PC-3 (cell line): ENCODE measurements around the gene ZNF655.

Experiments used
- EZH2 ChIP-seq: fragments of 300-600 bp; sonication (generic); IDR thresholded peaks from one replicate; pipeline ENCODE4 v1.6.1; 2017; ENCODE audit warnings: antibody characterized with exemption, mild to moderate bottlenecking, low read length; ENCODE audit not compliant: unreplicated experiment
- EZH2phosphoT487 ChIP-seq: fragments of 300-600 bp; sonication (generic); IDR thresholded peaks from 2 replicates; pipeline ENCODE4 v1.6.1; 2018; ENCODE audit warnings: mild to moderate bottlenecking, antibody characterized with exemption, low read length, borderline replicate concordance
- TF ChIP-seq, protein P1 (sequence below): fragments of 300-600 bp; sonication (generic); conservative IDR thresholded peaks from 2 replicates; pipeline ENCODE4 v1.5.1; 2017; ENCODE audit warnings: antibody characterized with exemption, low read depth, mild to moderate bottlenecking, low read length

- TF ChIP-seq EZH2 (no peak), EZH2phosphoT487 (no peak)
- TF ChIP-seq, protein P1, sequence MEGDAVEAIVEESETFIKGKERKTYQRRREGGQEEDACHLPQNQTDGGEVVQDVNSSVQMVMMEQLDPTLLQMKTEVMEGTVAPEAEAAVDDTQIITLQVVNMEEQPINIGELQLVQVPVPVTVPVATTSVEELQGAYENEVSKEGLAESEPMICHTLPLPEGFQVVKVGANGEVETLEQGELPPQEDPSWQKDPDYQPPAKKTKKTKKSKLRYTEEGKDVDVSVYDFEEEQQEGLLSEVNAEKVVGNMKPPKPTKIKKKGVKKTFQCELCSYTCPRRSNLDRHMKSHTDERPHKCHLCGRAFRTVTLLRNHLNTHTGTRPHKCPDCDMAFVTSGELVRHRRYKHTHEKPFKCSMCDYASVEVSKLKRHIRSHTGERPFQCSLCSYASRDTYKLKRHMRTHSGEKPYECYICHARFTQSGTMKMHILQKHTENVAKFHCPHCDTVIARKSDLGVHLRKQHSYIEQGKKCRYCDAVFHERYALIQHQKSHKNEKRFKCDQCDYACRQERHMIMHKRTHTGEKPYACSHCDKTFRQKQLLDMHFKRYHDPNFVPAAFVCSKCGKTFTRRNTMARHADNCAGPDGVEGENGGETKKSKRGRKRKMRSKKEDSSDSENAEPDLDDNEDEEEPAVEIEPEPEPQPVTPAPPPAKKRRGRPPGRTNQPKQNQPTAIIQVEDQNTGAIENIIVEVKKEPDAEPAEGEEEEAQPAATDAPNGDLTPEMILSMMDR = no peak
These were observed 67.5 kb downstream of the ZNF655 start for GRCh38 chr7:99625961-99626360.
